Colonic mucosa (tissue), 4 donors: ENCODE results near the gene CST8. TPM values are rescaled to one million over a fixed set of nuclear protein-coding genes. Genes with fewer than 3 reads are reported as not detected.

Experiments
- DNase-seq: peaks from one replicate; pipeline ENCODE4 v3.0.0-alpha.2; 2020
- H3K27ac ChIP-seq: fragments of 200-600 bp; one replicate; pipeline ENCODE4 v1.8.0; 2021
- H3K27me3 ChIP-seq: fragments of 200-600 bp; one replicate; pipeline ENCODE4 v1.8.0; 2021
- H3K36me3 ChIP-seq: fragments of 200-600 bp; one replicate; pipeline ENCODE4 v1.8.0; 2021
- H3K4me1 ChIP-seq: fragments of 200-600 bp; one replicate; pipeline ENCODE4 v1.8.0; 2021; ENCODE audit warnings: mild to moderate bottlenecking
- H3K4me3 ChIP-seq: fragments of 200-600 bp; one replicate; pipeline ENCODE4 v1.8.0; 2021
- H3K9ac ChIP-seq, 2 donors: one replicate each; pipeline ENCODE4 v1.7.0; 2013; ENCODE audit warnings: control low read depth in 2 of 2, low read depth in 2 of 2, low read length in 2 of 2
- H3K9me3 ChIP-seq: fragments of 200-600 bp; one replicate; pipeline ENCODE4 v1.8.0; 2021
- intact Hi-C: fragments of 100-400 bp; cut with DNase I; formaldehyde crosslinking; loops from one replicate; pipeline ENCODE4 v1.14.1; 2022
- total RNA-seq, 2 donors: library from RNA; stranded (reverse); fragmentation: NEBNext Ultra II Directional in 1 of 2; extraction: Animal tissue kit (Norgen Biotek cat#: 25700) in 1 of 2; gene quantifications; one replicate each; pipeline ENCODE4 v1.2.1, GENCODE V29; 2021
- TF ChIP-seq, protein P1 (sequence below): fragments of 200-600 bp; IDR thresholded peaks from one replicate; pipeline ENCODE4 v1.8.0; 2022; ENCODE audit warnings: antibody characterized with exemption, mild to moderate bottlenecking
- donor health status: healthy.
- donor health status: DM: no; HTN: no; CAD: no.
- donor health status: DM: no; HTN: no; CAD: no.

CST8 gene
- total RNA-seq, 2 donors from 2014 or later: not detected

DNA sequence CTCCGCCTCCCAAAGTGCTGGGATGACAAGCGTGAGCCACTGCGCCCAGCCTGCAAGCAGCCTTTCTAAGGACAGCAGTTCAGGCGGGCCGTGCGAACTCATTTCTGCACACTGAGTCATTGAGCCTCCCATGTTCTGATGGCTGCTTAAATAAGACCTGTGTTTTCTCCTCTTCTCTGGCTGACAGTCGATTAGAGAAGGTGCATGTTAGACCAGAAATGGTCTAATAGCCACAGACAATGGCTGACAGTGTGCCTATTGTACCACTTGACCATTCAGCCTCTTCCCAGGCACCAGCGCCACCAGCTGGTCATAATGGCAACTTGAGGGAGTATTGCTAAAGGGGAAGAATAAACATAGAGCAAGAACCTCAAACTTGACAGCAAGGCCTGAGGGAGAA, 44.4 kb upstream of the CST8 start:
- Histone ChIP-seq H3K4me3 (no peak overlapping the region), H3K9me3 (no peaks in the 10 kb centered on the region), H3K4me1 (no peaks in the 10 kb centered on the region), H3K27me3 (no peaks in the 10 kb centered on the region), H3K27ac (no peak overlapping the region), H3K9ac (no peak overlapping the region), H3K36me3 (no peaks in the 10 kb centered on the region)
- peak; percentile 48 for DNase-seq
- intact Hi-C loops: loop anchor here (5.0 kb wide), 1 partner anchor 1114 kb away; no protein-coding TSS in a partner anchor
- TF ChIP-seq, protein P1, sequence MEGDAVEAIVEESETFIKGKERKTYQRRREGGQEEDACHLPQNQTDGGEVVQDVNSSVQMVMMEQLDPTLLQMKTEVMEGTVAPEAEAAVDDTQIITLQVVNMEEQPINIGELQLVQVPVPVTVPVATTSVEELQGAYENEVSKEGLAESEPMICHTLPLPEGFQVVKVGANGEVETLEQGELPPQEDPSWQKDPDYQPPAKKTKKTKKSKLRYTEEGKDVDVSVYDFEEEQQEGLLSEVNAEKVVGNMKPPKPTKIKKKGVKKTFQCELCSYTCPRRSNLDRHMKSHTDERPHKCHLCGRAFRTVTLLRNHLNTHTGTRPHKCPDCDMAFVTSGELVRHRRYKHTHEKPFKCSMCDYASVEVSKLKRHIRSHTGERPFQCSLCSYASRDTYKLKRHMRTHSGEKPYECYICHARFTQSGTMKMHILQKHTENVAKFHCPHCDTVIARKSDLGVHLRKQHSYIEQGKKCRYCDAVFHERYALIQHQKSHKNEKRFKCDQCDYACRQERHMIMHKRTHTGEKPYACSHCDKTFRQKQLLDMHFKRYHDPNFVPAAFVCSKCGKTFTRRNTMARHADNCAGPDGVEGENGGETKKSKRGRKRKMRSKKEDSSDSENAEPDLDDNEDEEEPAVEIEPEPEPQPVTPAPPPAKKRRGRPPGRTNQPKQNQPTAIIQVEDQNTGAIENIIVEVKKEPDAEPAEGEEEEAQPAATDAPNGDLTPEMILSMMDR: no peak

DNA sequence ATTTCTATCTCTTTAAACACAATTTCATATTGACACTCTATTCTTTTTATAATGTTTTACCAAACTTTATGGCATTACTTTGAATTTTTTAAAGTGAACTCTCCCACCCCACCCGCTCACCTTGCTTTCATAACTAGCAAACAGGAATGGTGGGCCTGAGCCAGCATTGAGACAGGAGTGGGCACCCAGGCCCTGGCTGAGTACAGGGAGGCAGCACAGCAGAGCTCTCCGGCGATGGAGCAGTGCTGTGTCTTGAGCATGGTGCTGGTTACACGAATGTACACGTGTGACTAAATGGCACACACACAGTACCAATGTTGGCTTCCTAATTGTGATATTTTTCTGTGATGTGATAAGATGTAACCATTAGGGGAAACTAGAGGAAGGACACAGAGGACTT, 42.8 kb upstream of the CST8 start:
- no peaks in the 10 kb centered on the region for H3K4me1 ChIP-seq
- intact Hi-C loops: loop anchor here (5.0 kb wide), 1 partner anchor 1116 kb away; no protein-coding TSS in a partner anchor
- TF ChIP-seq, protein P1: no peak

DNA sequence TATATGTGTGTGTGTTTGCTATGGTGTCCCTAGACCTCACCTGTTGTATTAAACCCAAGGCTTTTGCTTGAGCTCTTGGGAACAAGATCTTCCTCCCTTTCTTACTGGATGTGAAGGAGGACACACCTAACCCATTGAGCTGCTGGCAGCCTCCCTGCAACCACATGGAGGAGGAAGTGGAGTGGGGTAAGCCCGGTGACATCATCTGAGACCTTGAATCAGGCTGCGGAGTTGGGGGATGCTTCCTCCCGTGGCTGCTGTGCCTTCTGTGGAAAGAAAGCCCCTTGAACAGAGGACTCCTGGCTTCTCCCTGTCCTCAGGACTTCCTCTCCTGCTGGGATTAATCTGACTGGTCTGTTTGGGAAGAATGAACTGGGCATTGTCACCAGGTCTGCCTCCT, 41.5 kb upstream of the CST8 start:
- H3K4me3 ChIP-seq: no peak overlapping the region
- TF ChIP-seq, protein P1: no peak

More for the DNA sequence above, 42.8 kb upstream of the CST8 start:
- H3K36me3 ChIP-seq: no peaks in the 10 kb centered on the region
- H3K4me3 ChIP-seq: no peak overlapping the region
- no peaks in the 10 kb centered on the region for H3K9me3 ChIP-seq
- no peak for DNase-seq
- H3K27me3 ChIP-seq: no peaks in the 10 kb centered on the region
- no peak overlapping the region for H3K9ac ChIP-seq
- no peak overlapping the region for H3K27ac ChIP-seq

DNA sequence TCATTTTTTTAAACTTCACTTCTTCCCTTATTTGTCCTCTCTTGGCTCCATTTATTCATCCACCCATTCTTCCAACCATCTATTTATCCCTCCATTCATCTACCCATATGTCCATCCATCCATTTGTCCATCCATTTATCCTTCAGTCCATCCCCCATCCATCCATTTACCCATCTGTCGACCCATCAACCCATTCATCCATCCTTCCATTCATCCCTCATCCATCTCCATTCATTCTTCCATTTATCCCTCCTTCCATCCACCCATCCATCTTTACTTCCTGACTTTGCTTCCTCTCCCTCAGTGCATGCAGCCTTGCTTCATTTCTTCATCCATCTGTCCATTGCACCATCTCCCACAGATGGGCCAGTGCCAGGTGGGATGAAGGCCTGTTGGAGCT, 40.0 kb upstream of the CST8 start:
- H3K27ac ChIP-seq: no peak overlapping the region
- H3K4me1 ChIP-seq: no peaks in the 10 kb centered on the region
- TF ChIP-seq, protein P1: no peak
- no peaks in the 10 kb centered on the region for H3K36me3 ChIP-seq
- H3K9ac ChIP-seq: no peak overlapping the region
- no peak for DNase-seq
- intact Hi-C loops: no loop called here
- no peak overlapping the region for H3K4me3 ChIP-seq
- H3K9me3 ChIP-seq: no peaks in the 10 kb centered on the region
- H3K27me3 ChIP-seq: no peaks in the 10 kb centered on the region

More for the DNA sequence above, 41.5 kb upstream of the CST8 start:
- DNase-seq: no peak
- Histone ChIP-seq H3K36me3 (no peaks in the 10 kb centered on the region), H3K4me1 (no peaks in the 10 kb centered on the region), H3K27ac (no peak overlapping the region), H3K9ac (no peak overlapping the region), H3K9me3 (no peaks in the 10 kb centered on the region), H3K27me3 (no peaks in the 10 kb centered on the region)
- intact Hi-C loops: loop anchor here (5.0 kb wide), 1 partner anchor 1117 kb away; no protein-coding TSS in a partner anchor

DNA sequence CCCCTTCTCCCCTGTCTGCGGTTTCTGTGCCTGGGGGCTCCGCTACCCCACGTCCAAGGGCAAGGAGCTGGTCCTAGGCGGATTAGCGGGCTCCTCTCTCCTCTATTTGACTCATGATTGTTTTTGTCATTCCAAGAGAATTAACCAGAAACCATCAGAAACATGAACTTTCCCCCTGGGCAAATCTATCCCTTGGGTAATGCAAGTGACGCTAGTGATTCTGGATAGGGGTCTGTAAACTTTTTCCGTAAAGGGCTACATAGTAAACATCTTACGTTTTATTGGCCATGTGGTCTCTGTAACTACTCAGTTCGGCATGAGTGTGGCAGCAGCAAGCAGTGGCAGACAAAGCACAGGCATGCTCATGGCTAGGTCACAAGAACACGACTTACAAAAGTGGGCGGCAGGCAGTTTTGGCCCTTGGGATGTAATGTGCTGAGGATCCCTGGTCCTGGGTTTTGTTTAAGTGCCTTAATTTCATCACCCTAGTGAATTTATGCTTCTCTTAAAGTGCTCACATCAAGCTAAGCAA, 38.9 kb upstream of the CST8 start:
- TF ChIP-seq, protein P1: no peak
- Histone ChIP-seq H3K4me1 (no peaks in the 10 kb centered on the region), H3K36me3 (no peaks in the 10 kb centered on the region), H3K9ac (no peak overlapping the region), H3K9me3 (no peaks in the 10 kb centered on the region), H3K27ac (no peak overlapping the region), H3K27me3 (no peaks in the 10 kb centered on the region), H3K4me3 (no peak overlapping the region)
- no peak for DNase-seq
- intact Hi-C loops: no loop called here
